Activated CD8-positive, alpha-beta memory T cell treated with anti-CD3 and anti-CD28 coated beads, Interleukin-2, amount 50 U/mL, for 4 hours (primary cell): ENCODE measurements around the gene MAML3.

Experiments used
- DNase-seq: peaks from one replicate; pipeline ENCODE4 v3.0.0-alpha.2; 2020

The MAML3 gene

GRCh38 chr4:139824882-139825522 is 329.0 kb downstream of the MAML3 start:
- no peak for DNase-seq

GRCh38 chr4:139823746-139824145 is 330.2 kb downstream of the MAML3 start:
- DNase-seq: no peak

GRCh38 chr4:139823345-139823744 is 330.6 kb downstream of the MAML3 start:
- DNase-seq: no peak

- DNase-seq: no peak
Measured at GRCh38 chr4:139822391-139822790, 331.6 kb downstream of the MAML3 start.

- no peak for DNase-seq
Measured at GRCh38 chr4:139819082-139819481, 334.9 kb downstream of the MAML3 start.

GRCh38 chr4:139817657-139818452 is 336.1 kb downstream of the MAML3 start:
- no peak for DNase-seq

- no peak for DNase-seq
Measured at GRCh38 chr4:139816856-139817255, 337.1 kb downstream of the MAML3 start.

- peak; percentile 25 for DNase-seq
Measured at GRCh38 chr4:139815778-139816601, 338.0 kb downstream of the MAML3 start.

GRCh38 chr4:139814323-139815015 is 339.5 kb downstream of the MAML3 start:
- no peak for DNase-seq

- DNase-seq: no peak
Measured at GRCh38 chr4:139813881-139814280, 340.1 kb downstream of the MAML3 start.

- DNase-seq: no peak
Measured at GRCh38 chr4:139810710-139811109, 343.3 kb downstream of the MAML3 start.

GRCh38 chr4:139809757-139810140 is 344.2 kb downstream of the MAML3 start:
- DNase-seq: no peak

GRCh38 chr4:139808808-139809756 is 344.9 kb downstream of the MAML3 start:
- DNase-seq: no peak

- no peak for DNase-seq
Measured at GRCh38 chr4:139808381-139808807, 345.6 kb downstream of the MAML3 start.

- DNase-seq: no peak
Measured at GRCh38 chr4:139807483-139807882, 346.5 kb downstream of the MAML3 start.

GRCh38 chr4:139806929-139807328 is 347.1 kb downstream of the MAML3 start:
- no peak for DNase-seq

GRCh38 chr4:139802931-139803330 is 351.1 kb downstream of the MAML3 start:
- no peak for DNase-seq

GRCh38 chr4:139802488-139802887 is 351.5 kb downstream of the MAML3 start:
- no peak for DNase-seq

- no peak for DNase-seq
Measured at GRCh38 chr4:139801895-139802294, 352.1 kb downstream of the MAML3 start.

- no peak for DNase-seq
Measured at GRCh38 chr4:139800082-139800481, 353.9 kb downstream of the MAML3 start.

GRCh38 chr4:139799615-139800014 is 354.4 kb downstream of the MAML3 start:
- no peak for DNase-seq

GRCh38 chr4:139798456-139798855 is 355.5 kb downstream of the MAML3 start:
- no peak for DNase-seq
